ENCODE measurements around the gene C2CD4C.
"Not testable (repeated sequence)": the region's sequence is repeated elsewhere in the genome, so short reads cannot be mapped to it uniquely, and the experiment has no call there.

Gene C2CD4C

GRCh38 chr19:408902-409515 lies at the start of gene C2CD4C:
C2CD4C (minus strand) TSS chr19:409147; CDS start chr19:408361, 786 bp downstream.
- no peak for DNase-seq (ENCODE audit: low spot score)

GRCh38 chr19:458091-459042 lies 49.4 kb upstream of the C2CD4C start:
- no peak for DNase-seq (ENCODE audit: low spot score)

GRCh38 chr19:457636-458035 lies 48.7 kb upstream of the C2CD4C start:
- no peak for DNase-seq (ENCODE audit: low spot score)

GRCh38 chr19:456547-457110 lies 47.7 kb upstream of the C2CD4C start:
- no peak for DNase-seq (ENCODE audit: low spot score)

GRCh38 chr19:455851-456546 lies 47.1 kb upstream of the C2CD4C start:
- no peak for DNase-seq (ENCODE audit: low spot score)

- no peak for DNase-seq (ENCODE audit: low spot score)
Observed at GRCh38 chr19:455031-455705, 46.2 kb upstream of the C2CD4C start.

- no peak for DNase-seq (ENCODE audit: low spot score)
Observed at GRCh38 chr19:453606-454005, 44.7 kb upstream of the C2CD4C start.

- DNase-seq (ENCODE audit: low spot score): no peak
Observed at GRCh38 chr19:452829-453228, 43.9 kb upstream of the C2CD4C start.

- DNase-seq (ENCODE audit: low spot score): not testable (repeated sequence)
Observed at GRCh38 chr19:450912-451481, 42.0 kb upstream of the C2CD4C start.

- DNase-seq (ENCODE audit: low spot score): no peak
Observed at GRCh38 chr19:449916-450315, 41.0 kb upstream of the C2CD4C start.

GRCh38 chr19:447816-448560 lies 39.0 kb upstream of the C2CD4C start:
- no peak for DNase-seq (ENCODE audit: low spot score)

- no peak for DNase-seq (ENCODE audit: low spot score)
Observed at GRCh38 chr19:447064-447426, 38.1 kb upstream of the C2CD4C start.

- DNase-seq (ENCODE audit: low spot score): no peak
Observed at GRCh38 chr19:444677-445210, 35.8 kb upstream of the C2CD4C start.

GRCh38 chr19:443005-443404 lies 34.1 kb upstream of the C2CD4C start:
- no peak for DNase-seq (ENCODE audit: low spot score)

GRCh38 chr19:442085-442484 lies 33.1 kb upstream of the C2CD4C start:
- DNase-seq (ENCODE audit: low spot score): no peak

GRCh38 chr19:441213-441836 lies 32.4 kb upstream of the C2CD4C start:
- no peak for DNase-seq (ENCODE audit: low spot score)

- no peak for DNase-seq (ENCODE audit: low spot score)
Observed at GRCh38 chr19:440391-441212, 31.7 kb upstream of the C2CD4C start.

- no peak for DNase-seq (ENCODE audit: low spot score)
Observed at GRCh38 chr19:439167-439900, 30.4 kb upstream of the C2CD4C start.

Measured in putamen (tissue), 1 donor.